H1 (cell line): ENCODE measurements around the gene CELSR3. TPM values are rescaled to one million over a fixed set of nuclear protein-coding genes. Genes with fewer than 3 reads are reported as not detected.

Experiments used
- CTCF ChIA-PET: fragments of 300-600 bp; sonication (Branson Sonifier 250); formaldehyde crosslinking; loops from one replicate; lab custom pipeline; 2021; ENCODE audit not compliant: partially characterized antibody; lab: Charles Lee
- POLR2A ChIA-PET: fragments of 300-600 bp; sonication (Branson Sonifier 250); formaldehyde crosslinking; loops from one replicate; lab custom pipeline; 2021; ENCODE audit warnings: inconsistent platforms; ENCODE audit not compliant: partially characterized antibody; lab: Charles Lee
- DNase-seq, 2 experiments: peaks; one replicate each; pipeline versions ENCODE4 v3.0.0 to v3.0.0-alpha.2; 2010 to 2022; ENCODE audit warnings: low spot score in 2 of 2, low read depth in 1 of 2, mixed read lengths in 1 of 2
- FAIRE-seq: peaks from 2 replicates; lab custom pipeline; 2011; peaks lifted over from hg19 to GRCh38; lab: Jason Lieb, UNC
- H2AFZ ChIP-seq: 2 replicates; pipeline ENCODE4 v1.8.1; 2012; ENCODE audit warnings: low read length, inconsistent platforms
- H2AK5ac ChIP-seq: 2 replicates; pipeline ENCODE4 v1.6.1; 2013; ENCODE audit warnings: low read depth, low read length
- H2BK120ac ChIP-seq: replicated peaks from 2 replicates; pipeline ENCODE3; 2013; ENCODE audit warnings: low read depth, low read length, inconsistent platforms
- H2BK12ac ChIP-seq: 2 replicates; pipeline ENCODE4 v1.6.1; 2013; ENCODE audit warnings: low read depth, low read length
- H2BK15ac ChIP-seq: 2 replicates; pipeline ENCODE4 v1.6.1; 2013; ENCODE audit warnings: low read length
- H2BK20ac ChIP-seq: 2 replicates; pipeline ENCODE4 v1.6.1; 2013; ENCODE audit warnings: low read length
- H2BK5ac ChIP-seq: 2 replicates; pipeline ENCODE4 v1.6.1; 2013; ENCODE audit warnings: low read depth, low read length
- H3K14ac ChIP-seq: 2 replicates; pipeline ENCODE4 v1.6.1; 2013; ENCODE audit warnings: inconsistent platforms; ENCODE audit not compliant: insufficient read length
- H3K18ac ChIP-seq: 2 replicates; pipeline ENCODE4 v1.6.1; 2013; ENCODE audit warnings: low read length; ENCODE audit errors: extremely low read depth
- H3K23ac ChIP-seq: 2 replicates; pipeline ENCODE4 v1.6.1; 2013; ENCODE audit warnings: inconsistent platforms; ENCODE audit not compliant: insufficient read length
- H3K23me2 ChIP-seq: 2 replicates; pipeline ENCODE4 v1.6.1; 2013; ENCODE audit warnings: low read depth, low read length
- H3K27ac ChIP-seq: 2 replicates; pipeline ENCODE4 v1.6.1; 2011; ENCODE audit warnings: low read depth, low read length, inconsistent platforms
- H3K27me3 ChIP-seq, 4 experiments: replicated peaks in 1 of 4; 1 replicate in 1 of 4; 2 replicates in 3 of 4; pipeline versions ENCODE4 v1.6.1 to v1.8.1; 2011 to 2013; ENCODE audit warnings: low read length in 3 of 4, mild to moderate bottlenecking in 3 of 4, inconsistent platforms in 2 of 4, mixed read lengths in 2 of 4, moderate library complexity in 1 of 4; ENCODE audit not compliant: control insufficient read depth in 3 of 4, insufficient read depth in 3 of 4; ENCODE audit errors: extremely low read depth in 1 of 4
- H3K36me3 ChIP-seq, 4 experiments: 2 replicates each; pipeline versions ENCODE4 v1.6.1 to v1.8.1; 2011 to 2013; ENCODE audit warnings: mild to moderate bottlenecking in 4 of 4, low read length in 3 of 4, moderate library complexity in 2 of 4, control low read depth in 1 of 4, inconsistent platforms in 1 of 4; ENCODE audit not compliant: insufficient read depth in 4 of 4, control insufficient read depth in 2 of 4
- H3K4ac ChIP-seq: replicated peaks from 2 replicates; pipeline ENCODE3; 2013; ENCODE audit warnings: low read length, low read depth, mixed read lengths, inconsistent platforms; ENCODE audit not compliant: insufficient read length
- H3K4me1 ChIP-seq, 4 experiments: replicated peaks in 1 of 4; 1 replicate in 1 of 4; 2 replicates in 3 of 4; pipeline versions ENCODE4 v1.6.1 to v1.8.1; 2011 to 2013; ENCODE audit warnings: low read length in 3 of 4, inconsistent platforms in 2 of 4, mixed read lengths in 1 of 4; ENCODE audit not compliant: insufficient read depth in 4 of 4, control insufficient read depth in 3 of 4
- H3K4me2 ChIP-seq, 2 experiments: 2 replicates each; pipeline versions ENCODE4 v1.6.1 to v1.8.1; 2011 to 2013; ENCODE audit warnings: low read depth in 2 of 2, low read length in 2 of 2, control low read depth in 1 of 2, inconsistent platforms in 1 of 2, mild to moderate bottlenecking in 1 of 2; ENCODE audit not compliant: insufficient read depth in 1 of 2
- H3K4me3 ChIP-seq, 4 experiments: fragments of 200-600, 300-600 bp in 1 of 4; sonication (generic), shearing (Covaris generic), sonication (Bioruptor Twin) in 1 of 4; 2 replicates each; pipeline versions ENCODE4 v1.5.1 to v1.8.1; 2011 to 2016; ENCODE audit warnings: low read length in 4 of 4, low read depth in 3 of 4, control low read depth in 2 of 4, inconsistent platforms in 2 of 4, mild to moderate bottlenecking in 2 of 4, mixed read lengths in 1 of 4, moderate library complexity in 1 of 4; ENCODE audit not compliant: insufficient read depth in 2 of 4; ENCODE audit errors: extremely low read depth in 1 of 4
- H3K56ac ChIP-seq: replicated peaks from 2 replicates; pipeline ENCODE3; 2013; ENCODE audit warnings: low read depth, mild to moderate bottlenecking, mixed read lengths, low read length, inconsistent platforms; ENCODE audit not compliant: insufficient read length
- H3K79me1 ChIP-seq: 2 replicates; pipeline ENCODE4 v1.6.1; 2013; ENCODE audit warnings: low read depth, low read length, control low read depth
- H3K79me2 ChIP-seq, 2 experiments: 2 replicates each; pipeline versions ENCODE4 v1.6.1 to v1.8.1; 2012 to 2013; ENCODE audit warnings: low read length in 2 of 2, mild to moderate bottlenecking in 2 of 2, inconsistent platforms in 1 of 2; ENCODE audit not compliant: insufficient read depth in 2 of 2, control insufficient read depth in 1 of 2
- H3K9ac ChIP-seq, 4 experiments: replicated peaks in 1 of 4; 1 replicate in 1 of 4; 2 replicates in 3 of 4; pipeline versions ENCODE4 v1.6.1 to v1.8.1; 2011 to 2013; ENCODE audit warnings: low read depth in 3 of 4, low read length in 3 of 4, control low read depth in 2 of 4, mild to moderate bottlenecking in 2 of 4, moderate library complexity in 2 of 4, inconsistent platforms in 1 of 4; ENCODE audit errors: extremely low read depth in 1 of 4
- H3K9me3 ChIP-seq, 2 experiments: 2 replicates each; pipeline versions ENCODE4 v1.6.1 to v1.8.1; 2012 to 2013; ENCODE audit warnings: mild to moderate bottlenecking in 2 of 2, moderate library complexity in 2 of 2, control low read depth in 1 of 2, inconsistent platforms in 1 of 2, low read depth in 1 of 2, low read length in 1 of 2, mixed read lengths in 1 of 2; ENCODE audit not compliant: insufficient read depth in 2 of 2
- H4K20me1 ChIP-seq, 2 experiments: replicated peaks in 1 of 2; 2 replicates each; pipeline versions ENCODE3 to v1.8.1; 2011 to 2013; ENCODE audit warnings: inconsistent platforms in 2 of 2, low read length in 2 of 2, mild to moderate bottlenecking in 1 of 2; ENCODE audit not compliant: insufficient read depth in 2 of 2, control insufficient read depth in 1 of 2
- H4K5ac ChIP-seq: 2 replicates; pipeline ENCODE4 v1.6.1; 2013; ENCODE audit warnings: low read length, low read depth, mixed read lengths, inconsistent platforms; ENCODE audit not compliant: insufficient read length
- H4K8ac ChIP-seq: 2 replicates; pipeline ENCODE4 v1.8.0; 2013; ENCODE audit warnings: mild to moderate bottlenecking, moderate library complexity, low read length, inconsistent platforms; ENCODE audit not compliant: insufficient read depth; ENCODE audit errors: extremely low read depth
- H4K91ac ChIP-seq: replicated peaks from 2 replicates; pipeline ENCODE3; 2013; ENCODE audit warnings: low read length, mixed read lengths, inconsistent platforms; ENCODE audit not compliant: insufficient read length
- ASH2L ChIP-seq: fragments of 200-600, 300-600 bp; sonication (generic); IDR thresholded peaks from one replicate; pipeline ENCODE4 v1.7.1; 2017; ENCODE audit warnings: low read length
- BRCA1 ChIP-seq: IDR thresholded peaks from 2 replicates; pipeline ENCODE4 v1.6.1; 2012; ENCODE audit warnings: low read depth, low read length, improper control_type of control experiment
- CEBPB ChIP-seq: IDR thresholded peaks from 2 replicates; pipeline ENCODE4 v1.6.1; 2012; ENCODE audit warnings: low read depth, low read length
- CHD2 ChIP-seq: IDR thresholded peaks from 2 replicates; pipeline ENCODE4 v1.6.1; 2012; ENCODE audit warnings: low read length, improper control_type of control experiment
- FOSL1 ChIP-seq: IDR thresholded peaks from 2 replicates; pipeline ENCODE4 v1.6.1; 2011; ENCODE audit warnings: mild to moderate bottlenecking, low read depth, low read length, moderate library complexity; ENCODE audit not compliant: insufficient read depth
- GABPA ChIP-seq: IDR thresholded peaks from 2 replicates; pipeline ENCODE4 v1.6.1; 2011; ENCODE audit warnings: mild to moderate bottlenecking, low read length, moderate library complexity, borderline replicate concordance; ENCODE audit not compliant: insufficient read depth
- JUN ChIP-seq: IDR thresholded peaks from 2 replicates; pipeline ENCODE4 v1.6.1; 2011; ENCODE audit warnings: low read depth, mild to moderate bottlenecking, improper control_type of control experiment, low read length
- KDM5A ChIP-seq: fragments of 200-600 bp; IDR thresholded peaks from 2 replicates; pipeline ENCODE4 v1.7.1; 2012; ENCODE audit warnings: mild to moderate bottlenecking, low read length, inconsistent platforms, mixed read lengths
- RAD21 ChIP-seq, 2 experiments: IDR thresholded peaks in 1 of 2; conservative IDR thresholded peaks in 1 of 2; 2 replicates each; pipeline ENCODE4 v1.6.1; 2011; ENCODE audit warnings: low read depth in 2 of 2, low read length in 2 of 2, improper control_type of control experiment in 1 of 2, inconsistent platforms in 1 of 2, mild to moderate bottlenecking in 1 of 2, moderate library complexity in 1 of 2
- RFX5 ChIP-seq: IDR thresholded peaks from 2 replicates; pipeline ENCODE4 v1.6.1; 2011; ENCODE audit warnings: low read depth, low read length, improper control_type of control experiment, borderline replicate concordance
- SIRT6 ChIP-seq: IDR thresholded peaks from one replicate; pipeline ENCODE4 v1.7.1; 2012; ENCODE audit warnings: low read length, inconsistent platforms
- SP4 ChIP-seq: IDR thresholded peaks from 2 replicates; pipeline ENCODE4 v1.6.1; 2012; ENCODE audit warnings: low read length, inconsistent platforms
- WGBS, 2 experiments: shearing (Covaris generic) in 1 of 2; methylation state at CpG; one replicate each; pipeline versions ENCODE4 v1.1.6 to v1.1.7; 2013 to 2015; ENCODE audit warnings: low lambda C conversion rate in 2 of 2, mixed read lengths in 2 of 2, inconsistent platforms in 1 of 2, low coverage in 1 of 2, missing lambda C conversion rate in 1 of 2; ENCODE audit not compliant: insufficient replicate concordance in 2 of 2, insufficient coverage in 1 of 2, insufficient read length in 1 of 2; ENCODE audit errors: extremely low coverage in 1 of 2, missing lambda C conversion rate in 1 of 2; 5-methylcytosine and 5-hydroxymethylcytosine counted together
- polyA plus RNA-seq, 7 experiments: library from polyadenylated mRNA; depleted of rRNA in 3 of 7; stranded (reverse) in 5 of 7; unstranded in 2 of 7; fragments of >200 nt in 5 of 7; fragments of 200-250 nt in 2 of 7; gene quantifications; 1 replicate in 5 of 7; 2 replicates in 1 of 7; 4 replicates in 1 of 7; pipeline versions ENCODE4 v1.2.1 to v1.2.3, GENCODE V29; 2011 to 2013; ENCODE audit warnings: missing spikeins in 2 of 7, mixed read lengths in 2 of 7
- total RNA-seq: library from RNA; stranded (reverse); fragmentation: NEBNext Ultra II Directional; extraction: Animal tissue kit (Norgen Biotek cat#: 25700); gene quantifications from 2 replicates; pipeline ENCODE4 v1.2.1, GENCODE V29; 2021

Gene CELSR3
- total and polyA plus RNA-seq, 2 of the 8 experiments (the other 6 are each of a cell fraction or from before 2014, with no cell fraction given): 11.6 to 29.5 TPM

- H3K23me2 ChIP-seq: no peaks in the 10 kb centered on the region
- H2BK5ac ChIP-seq: no peak overlapping the region
- no peak overlapping the region for H2BK20ac ChIP-seq
- FAIRE-seq (no peak), DNase-seq (no peak)
- no peak overlapping the region for H3K18ac ChIP-seq
- no peak overlapping the region for H3K27ac ChIP-seq
- POLR2A ChIA-PET: interaction anchor here (0.5 to 2.0 kb wide), 7 partner anchors 11 to 138 kb away, joined by 3 to 5 read pairs (median 4); partner anchors contain the start of gene SLC26A6
- no peak overlapping the region for H2AFZ ChIP-seq
- no peak overlapping the region for H3K4ac ChIP-seq
- H3K79me1 ChIP-seq: peaks cover 2% of the 10 kb centered on the region; the same call in 1 of the 2 replicates
- H3K36me3 ChIP-seq: peaks cover 53 to 72% (median 67%) of the 10 kb centered on the region in 4 experiments
- H2AK5ac ChIP-seq: no peak overlapping the region
- CTCF ChIA-PET: interaction anchor here (0.8 to 1.2 kb wide), 2 partner anchors 20 to 31 kb away, joined by 3 read pairs; partner anchors contain the start of gene TMEM89
- H3K56ac ChIP-seq: no peak overlapping the region
- H3K79me2 ChIP-seq: no peaks in the 10 kb centered on the region; a peak in 1 of 4 replicates
- no peak overlapping the region for H2BK12ac ChIP-seq
- no peak overlapping the region for H3K14ac ChIP-seq
- no peak overlapping the region for H2BK120ac ChIP-seq
- H3K27me3 ChIP-seq: no peaks in the 10 kb centered on the region
- no peak overlapping the region for H3K23ac ChIP-seq
- H4K91ac ChIP-seq: no peak overlapping the region
- no peaks in the 10 kb centered on the region for H3K9me3 ChIP-seq
- no peak overlapping the region for H3K9ac ChIP-seq
- no peak overlapping the region for H3K4me3 ChIP-seq
- 93% methylated on average over 19 of the region's 19 CpGs; no CpG with 5 or more reads in 1 of the 2 experiments for WGBS, 2 experiments
- no peak overlapping the region for H2BK15ac ChIP-seq
- H4K8ac ChIP-seq: no peak overlapping the region
- no peak overlapping the region for H4K5ac ChIP-seq
- H3K4me1 ChIP-seq: peaks cover 0 to 2% (median 2%) of the 10 kb centered on the region in 4 experiments; a peak in 5 of 7 replicates
- no peak overlapping the region for H3K4me2 ChIP-seq
- H4K20me1 ChIP-seq: peaks cover 4 to 46% of the 10 kb centered on the region in 2 experiments
- no peak for TF ChIP-seq SIRT6
- no peak for TF ChIP-seq KDM5A
- no peak for TF ChIP-seq FOSL1
- no peak for TF ChIP-seq CHD2
- TF ChIP-seq BRCA1: no peak
- TF ChIP-seq CEBPB: no peak
- no peak for TF ChIP-seq RAD21 (IDR thresholded peaks at IDR 0.05 in 1 of 2, conservative IDR thresholded peaks at IDR 0.05 in 1 of 2; ENCODE audit: low read depth in 2 of 2, low read length in 2 of 2)
- TF ChIP-seq ASH2L: no peak
- no peak for TF ChIP-seq GABPA
- no peak for TF ChIP-seq SP4
- no peak for TF ChIP-seq RFX5
- TF ChIP-seq JUN: no peak
Observed at GRCh38 chr3:48600711-48601621, 61.7 kb downstream of the CELSR3 start.
